Measurements from ENCODE around the gene NRXN2. TPM values are rescaled to one million over a fixed set of nuclear protein-coding genes. Genes with fewer than 3 reads are reported as not detected.

Gene NRXN2
- total RNA-seq, 1 donor from 2014 or later = 10.0 TPM

- TF ChIP-seq CTCF (conservative IDR thresholded peaks at IDR 0.05) = no peak
- Mint-ChIP-seq H3K4me3 (no peak overlapping the region), H3K36me3 (ENCODE audit: low read depth) (no peaks in the 10 kb centered on the region), H3K9me3 (no peaks in the 10 kb centered on the region), H3K27ac (ENCODE audit: unreplicated experiment) (no peak overlapping the region), H3K27me3 (ENCODE audit: low read depth) (no peaks in the 10 kb centered on the region), H3K4me1 (peaks cover 31% of the 10 kb centered on the region)
- DNase-seq (ENCODE audit: low read depth, low spot score) = no peak
These were observed 119.4 kb downstream of the NRXN2 start for GRCh38 chr11:64603411-64604110.

GRCh38 chr11:64602466-64603070, 120.4 kb downstream of the NRXN2 start:
- Mint-ChIP-seq H3K9me3 (no peaks in the 10 kb centered on the region), H3K36me3 (ENCODE audit: low read depth) (no peaks in the 10 kb centered on the region), H3K27ac (ENCODE audit: unreplicated experiment) (no peak overlapping the region), H3K4me3 (no peak overlapping the region), H3K4me1 (peaks cover 24% of the 10 kb centered on the region), H3K27me3 (ENCODE audit: low read depth) (no peaks in the 10 kb centered on the region)
- no peak for DNase-seq (ENCODE audit: low read depth, low spot score)
- no peak for TF ChIP-seq CTCF (conservative IDR thresholded peaks at IDR 0.05)

GRCh38 chr11:64601605-64602465, 121.2 kb downstream of the NRXN2 start:
- Mint-ChIP-seq H3K4me1 (peaks cover 24% of the 10 kb centered on the region), H3K27me3 (ENCODE audit: low read depth) (no peaks in the 10 kb centered on the region), H3K9me3 (peaks cover 4% of the 10 kb centered on the region), H3K27ac (ENCODE audit: unreplicated experiment) (no peak overlapping the region), H3K36me3 (ENCODE audit: low read depth) (peaks cover 2% of the 10 kb centered on the region), H3K4me3 (no peak overlapping the region)
- no peak for DNase-seq (ENCODE audit: low read depth, low spot score)
- TF ChIP-seq CTCF (conservative IDR thresholded peaks at IDR 0.05) = no peak

GRCh38 chr11:64600281-64600992, 122.6 kb downstream of the NRXN2 start:
- TF ChIP-seq CTCF (conservative IDR thresholded peaks at IDR 0.05) = no peak
- H3K4me1 Mint-ChIP-seq = peaks cover 19% of the 10 kb centered on the region
- H3K27me3 Mint-ChIP-seq (ENCODE audit: low read depth) = no peaks in the 10 kb centered on the region
- peaks cover 2% of the 10 kb centered on the region for H3K36me3 Mint-ChIP-seq (ENCODE audit: low read depth)
- H3K27ac Mint-ChIP-seq (ENCODE audit: unreplicated experiment) = no peak overlapping the region
- peaks cover 4% of the 10 kb centered on the region for H3K9me3 Mint-ChIP-seq
- DNase-seq (ENCODE audit: low read depth, low spot score) = no peak
- H3K4me3 Mint-ChIP-seq = no peak overlapping the region

- H3K9me3 Mint-ChIP-seq = peaks cover 4% of the 10 kb centered on the region
- no peaks in the 10 kb centered on the region for H3K27me3 Mint-ChIP-seq (ENCODE audit: low read depth)
- H3K4me1 Mint-ChIP-seq = peaks cover 14% of the 10 kb centered on the region
- DNase-seq (ENCODE audit: low read depth, low spot score) = no peak
- no peak overlapping the region for H3K27ac Mint-ChIP-seq (ENCODE audit: unreplicated experiment)
- H3K4me3 Mint-ChIP-seq = no peak overlapping the region
- H3K36me3 Mint-ChIP-seq (ENCODE audit: low read depth) = peaks cover 2% of the 10 kb centered on the region
- no peak for TF ChIP-seq CTCF (conservative IDR thresholded peaks at IDR 0.05)
These were observed 123.2 kb downstream of the NRXN2 start for GRCh38 chr11:64599698-64600211.
